HepG2 (cell line): ENCODE measurements around the gene AJM1. TPM values are rescaled to one million over a fixed set of nuclear protein-coding genes. Genes with fewer than 3 reads are reported as not detected.
"Not testable (repeated sequence)": the region's sequence is repeated elsewhere in the genome, so short reads cannot be mapped to it uniquely, and the experiment has no call there.

ENCODE experiments used
- ATAC-seq: fragments of 200-7000 bp; cut with Tn5 transposase; 3 replicates; pipeline ENCODE4 v1.9.1; 2020; ENCODE audit warnings: mild to moderate bottlenecking, moderate library complexity
- BruUV-seq: library from RNA; stranded (reverse); fragments of 400-500 nt; replicated peaks from 2 replicates; lab custom pipeline; 2021; lab: Mats Ljungman, UMichigan
- CTCF ChIA-PET: fragments of 300-600 bp; formaldehyde crosslinking; extraction: SDS; loops from one replicate; lab custom pipeline; 2021; ENCODE audit warnings: low total read pairs, inconsistent platforms, low intra/inter-chr PET ratio; lab: Yijun Ruan, JAX
- POLR2A ChIA-PET: fragments of 350-600 bp; sonication (Branson Sonifier 250); formaldehyde crosslinking; loops from one replicate; lab custom pipeline; 2020; ENCODE audit warnings: antibody characterized with exemption, inconsistent platforms; lab: Yijun Ruan, JAX
- DNase-seq: peaks from one replicate; pipeline ENCODE4 v3.0.0-alpha.2; 2015; ENCODE audit warnings: low spot score
- FAIRE-seq: peaks from 3 replicates; lab custom pipeline; 2011; peaks lifted over from hg19 to GRCh38; lab: Jason Lieb, UNC
- H2AFZ ChIP-seq: one replicate; pipeline ENCODE4 v1.6.1; 2011; ENCODE audit warnings: low read length, inconsistent platforms
- H3K27ac ChIP-seq: fragments of 300-600 bp; 3 replicates; pipeline ENCODE4 v1.8.0; 2011; ENCODE audit warnings: mixed run types, mild to moderate bottlenecking, mixed read lengths, low read length, inconsistent platforms; ENCODE audit not compliant: insufficient read depth; ENCODE audit errors: extremely low read length
- H3K27me3 ChIP-seq, 2 experiments: fragments of 200-600 bp in 1 of 2; 2 replicates in 1 of 2; 3 replicates in 1 of 2; pipeline versions ENCODE4 v1.6.0 to v1.8.0; 2011; ENCODE audit warnings: low read length in 2 of 2, mild to moderate bottlenecking in 2 of 2, moderate library complexity in 2 of 2, inconsistent platforms in 1 of 2; ENCODE audit not compliant: insufficient read depth in 2 of 2, control insufficient read depth in 1 of 2
- H3K36me3 ChIP-seq, 2 experiments: fragments of 200-600 bp in 1 of 2; replicated peaks in 1 of 2; 2 replicates in 1 of 2; 3 replicates in 1 of 2; pipeline versions ENCODE4 v1.5.1 to v1.8.0; 2011; ENCODE audit warnings: low read length in 2 of 2, inconsistent platforms in 1 of 2; ENCODE audit not compliant: insufficient read depth in 2 of 2, control insufficient read depth in 1 of 2
- H3K4me1 ChIP-seq: 2 replicates; pipeline ENCODE4 v1.5.1; 2012; ENCODE audit warnings: low read length, inconsistent platforms; ENCODE audit not compliant: insufficient read depth
- H3K4me2 ChIP-seq: 2 replicates; pipeline ENCODE4 v1.6.0; 2011; ENCODE audit warnings: low read depth, low read length, inconsistent platforms
- H3K4me3 ChIP-seq, 3 experiments: fragments of 200-600 bp in 1 of 3; sonication (generic), shearing (Covaris generic) in 1 of 3; replicated peaks in 1 of 3; 2 replicates each; pipeline ENCODE4 v1.5.1; 2011 to 2016; ENCODE audit warnings: low read length in 3 of 3, inconsistent platforms in 2 of 3, low read depth in 2 of 3, mild to moderate bottlenecking in 2 of 3, control low read depth in 1 of 3, mixed read lengths in 1 of 3; ENCODE audit not compliant: insufficient read depth in 1 of 3
- H3K79me2 ChIP-seq: one replicate; pipeline ENCODE4 v1.6.1; 2011; ENCODE audit warnings: low read length, inconsistent platforms; ENCODE audit not compliant: insufficient read depth
- H3K9ac ChIP-seq: 2 replicates; pipeline ENCODE4 v1.6.0; 2011; ENCODE audit warnings: mild to moderate bottlenecking, low read depth, low read length, inconsistent platforms; ENCODE audit not compliant: insufficient read depth
- H3K9me3 ChIP-seq: 2 replicates; pipeline ENCODE4 v1.5.1; 2012; ENCODE audit warnings: mild to moderate bottlenecking, low read length
- H4K20me1 ChIP-seq: 2 replicates; pipeline ENCODE4 v1.6.0; 2011; ENCODE audit warnings: inconsistent platforms, mild to moderate bottlenecking, low read length, moderate library complexity; ENCODE audit not compliant: insufficient read depth
- AGO1 ChIP-seq: fragments of 200-400 bp; formaldehyde crosslinking; IDR thresholded peaks from 2 replicates; pipeline ENCODE4 v1.6.1; 2017; ENCODE audit warnings: mild to moderate bottlenecking, low read depth, low read length, moderate library complexity; ENCODE audit not compliant: poor library complexity, severe bottlenecking
- AGO2 ChIP-seq: fragments of 200-400 bp; formaldehyde crosslinking; optimal IDR thresholded peaks from 2 replicates; pipeline ENCODE3; 2017; ENCODE audit warnings: mild to moderate bottlenecking, low read depth, low read length, moderate library complexity
- RBFOX2 ChIP-seq: fragments of 200-400 bp; formaldehyde crosslinking; IDR thresholded peaks from 2 replicates; pipeline ENCODE4 v1.6.1; 2017; ENCODE audit warnings: low read depth, mild to moderate bottlenecking, low read length
- WGBS: methylation state at CpG from one replicate; pipeline ENCODE4 v1.1.6; 2017; ENCODE audit warnings: low lambda C conversion rate; 5-methylcytosine and 5-hydroxymethylcytosine counted together
- in situ Hi-C: cut with HindIII; loops from 2 replicates; pipeline ENCODE4 v1.10.0; 2017; ENCODE audit warnings: low pct_unique_long_range_greater_than_20kb; ENCODE audit not compliant: extremely low pct_ligation_motif_present
- intact Hi-C: fragments of 100-400 bp; cut with micrococcal nuclease; formaldehyde crosslinking; loops from one replicate; pipeline ENCODE4 v1.10.0; 2022; ENCODE audit not compliant: unreplicated experiment
- polyA plus RNA-seq, 8 experiments: library from polyadenylated mRNA; depleted of rRNA in 3 of 8; stranded (reverse) in 7 of 8; unstranded in 1 of 8; fragments of >200 nt; fragmentation: Illumina TruSeq in 4 of 8; extraction: Trizol in 4 of 8; gene quantifications; 2 replicates each; pipeline versions ENCODE4 v1.2.1 to v1.2.3, GENCODE V29; 2011 to 2016; ENCODE audit warnings: low read depth in 4 of 8, missing spikeins in 1 of 8, mixed read lengths in 1 of 8; ENCODE audit not compliant: insufficient read depth in 1 of 8
- total RNA-seq, 5 experiments: library from RNA; depleted of rRNA; stranded (reverse); fragments of >200 nt; fragmentation: Illumina TruSeq; extraction: Trizol; gene quantifications; 2 replicates each; pipeline ENCODE4 v1.2.3, GENCODE V29; 2016; ENCODE audit warnings: low read depth in 1 of 5
- TF ChIP-seq, protein P1 (sequence below): sonication (generic); formaldehyde crosslinking; IDR thresholded peaks from 2 replicates; pipeline ENCODE4 v1.5.0; 2020; ENCODE audit warnings: mild to moderate bottlenecking, missing genetic modification reagents

Gene AJM1
- total and polyA plus RNA-seq, 2 of the 13 experiments (the other 11 are each of a cell fraction or from before 2014, with no cell fraction given): 1.1 to 1.2 TPM

DNA sequence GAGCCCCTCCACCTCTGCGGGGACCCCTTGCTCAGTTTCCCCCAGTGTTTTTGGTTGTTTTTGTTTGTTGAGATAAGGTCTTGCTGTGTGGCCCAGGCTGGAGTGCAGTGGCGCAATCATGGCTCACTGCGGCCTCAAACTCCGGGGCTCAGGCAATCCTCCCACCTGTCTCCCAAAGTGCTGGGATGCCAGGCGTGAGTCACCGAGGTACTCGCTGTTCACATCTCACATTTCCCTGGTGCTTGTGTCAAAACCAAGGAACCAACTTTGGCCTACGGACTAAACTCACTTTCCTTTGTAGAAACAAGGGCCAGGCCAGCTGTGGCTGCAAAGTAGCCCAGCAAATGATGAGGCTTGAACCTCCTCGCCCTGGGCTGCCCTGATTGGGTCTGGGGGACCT, 9.7 kb upstream of the AJM1 start (continued):
- TF ChIP-seq, protein P1, sequence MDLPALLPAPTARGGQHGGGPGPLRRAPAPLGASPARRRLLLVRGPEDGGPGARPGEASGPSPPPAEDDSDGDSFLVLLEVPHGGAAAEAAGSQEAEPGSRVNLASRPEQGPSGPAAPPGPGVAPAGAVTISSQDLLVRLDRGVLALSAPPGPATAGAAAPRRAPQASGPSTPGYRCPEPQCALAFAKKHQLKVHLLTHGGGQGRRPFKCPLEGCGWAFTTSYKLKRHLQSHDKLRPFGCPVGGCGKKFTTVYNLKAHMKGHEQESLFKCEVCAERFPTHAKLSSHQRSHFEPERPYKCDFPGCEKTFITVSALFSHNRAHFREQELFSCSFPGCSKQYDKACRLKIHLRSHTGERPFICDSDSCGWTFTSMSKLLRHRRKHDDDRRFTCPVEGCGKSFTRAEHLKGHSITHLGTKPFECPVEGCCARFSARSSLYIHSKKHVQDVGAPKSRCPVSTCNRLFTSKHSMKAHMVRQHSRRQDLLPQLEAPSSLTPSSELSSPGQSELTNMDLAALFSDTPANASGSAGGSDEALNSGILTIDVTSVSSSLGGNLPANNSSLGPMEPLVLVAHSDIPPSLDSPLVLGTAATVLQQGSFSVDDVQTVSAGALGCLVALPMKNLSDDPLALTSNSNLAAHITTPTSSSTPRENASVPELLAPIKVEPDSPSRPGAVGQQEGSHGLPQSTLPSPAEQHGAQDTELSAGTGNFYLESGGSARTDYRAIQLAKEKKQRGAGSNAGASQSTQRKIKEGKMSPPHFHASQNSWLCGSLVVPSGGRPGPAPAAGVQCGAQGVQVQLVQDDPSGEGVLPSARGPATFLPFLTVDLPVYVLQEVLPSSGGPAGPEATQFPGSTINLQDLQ (CRISPR knock-in tag): no peak

DNA sequence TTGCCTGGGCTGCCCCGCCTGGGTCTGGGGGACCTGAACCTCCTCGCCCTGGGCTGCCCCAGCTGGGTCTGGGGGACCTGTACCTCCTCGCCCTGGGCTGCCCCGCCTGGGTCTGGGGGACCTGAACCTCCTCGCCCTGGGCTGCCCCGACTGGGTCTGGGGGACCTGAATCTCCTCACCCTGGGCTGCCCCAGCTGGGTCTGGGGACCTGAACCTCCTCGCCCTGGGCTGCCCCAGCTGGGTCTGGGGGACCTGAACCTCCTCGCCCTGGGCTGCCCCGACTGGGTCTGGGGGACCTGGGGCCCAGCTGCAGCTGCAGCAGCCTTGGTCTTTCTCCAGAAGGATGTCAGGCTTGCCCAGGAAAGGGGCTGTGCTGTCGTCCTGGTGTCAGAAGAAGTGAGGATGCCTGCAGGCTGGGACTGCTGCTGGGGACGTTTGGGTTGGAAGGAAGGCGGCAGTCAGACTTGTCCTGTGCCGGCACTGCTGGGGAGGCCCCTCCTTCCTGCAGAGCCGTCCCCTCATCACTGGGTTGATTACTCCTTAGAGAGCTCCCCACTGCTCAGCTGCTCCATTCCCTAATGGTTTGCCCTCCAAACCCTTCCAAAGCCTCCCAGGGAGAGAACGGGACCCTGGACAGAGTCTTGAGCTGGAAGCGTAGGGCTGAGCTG, 8.8 kb upstream of the AJM1 start:
- FAIRE-seq, H3K79me2 ChIP-seq, DNase-seq, H3K27ac ChIP-seq, intact Hi-C loops, H3K4me3 ChIP-seq, H2AFZ ChIP-seq, H3K27me3 ChIP-seq, H3K4me2 ChIP-seq, ATAC-seq, in situ Hi-C loops, H3K4me1 ChIP-seq, CTCF ChIA-PET, H3K9ac ChIP-seq, BruUV-seq, H3K9me3 ChIP-seq, H4K20me1 ChIP-seq: not testable (repeated sequence)
- POLR2A ChIA-PET: interaction anchor here (0.5 kb wide), 1 partner anchor 143 kb away, joined by 3 read pairs; no protein-coding TSS in a partner anchor
- WGBS: 98% methylated on average over 6 of the region's 16 CpGs
- TF ChIP-seq RBFOX2 (0 out of 2 replicates have a peak, but pooled peaks have one; percentile 7), AGO1 (peak; percentile 24), AGO2 (peak; percentile 69)
- peaks cover 30 to 41% of the 10 kb centered on the region in 2 experiments for H3K36me3 ChIP-seq
